Neural progenitor cell (in vitro differentiated cells): Measurements from ENCODE around the gene SOHLH2.

Source experiments
- EZH2 ChIP-seq: fragments of 200-600 bp; sonication (generic); IDR thresholded peaks from 2 replicates; pipeline ENCODE4 v1.6.1; 2017; ENCODE audit warnings: antibody characterized with exemption, mild to moderate bottlenecking, moderate library complexity
- TF ChIP-seq, protein P1 (sequence below): fragments of 200-600 bp; sonication (generic); IDR thresholded peaks from 2 replicates; pipeline ENCODE4 v1.5.1; 2017; ENCODE audit warnings: antibody characterized with exemption, mild to moderate bottlenecking

GRCh38 chr13:36130193-36130551, 84.2 kb downstream of the SOHLH2 start:
- TF ChIP-seq, protein P1, sequence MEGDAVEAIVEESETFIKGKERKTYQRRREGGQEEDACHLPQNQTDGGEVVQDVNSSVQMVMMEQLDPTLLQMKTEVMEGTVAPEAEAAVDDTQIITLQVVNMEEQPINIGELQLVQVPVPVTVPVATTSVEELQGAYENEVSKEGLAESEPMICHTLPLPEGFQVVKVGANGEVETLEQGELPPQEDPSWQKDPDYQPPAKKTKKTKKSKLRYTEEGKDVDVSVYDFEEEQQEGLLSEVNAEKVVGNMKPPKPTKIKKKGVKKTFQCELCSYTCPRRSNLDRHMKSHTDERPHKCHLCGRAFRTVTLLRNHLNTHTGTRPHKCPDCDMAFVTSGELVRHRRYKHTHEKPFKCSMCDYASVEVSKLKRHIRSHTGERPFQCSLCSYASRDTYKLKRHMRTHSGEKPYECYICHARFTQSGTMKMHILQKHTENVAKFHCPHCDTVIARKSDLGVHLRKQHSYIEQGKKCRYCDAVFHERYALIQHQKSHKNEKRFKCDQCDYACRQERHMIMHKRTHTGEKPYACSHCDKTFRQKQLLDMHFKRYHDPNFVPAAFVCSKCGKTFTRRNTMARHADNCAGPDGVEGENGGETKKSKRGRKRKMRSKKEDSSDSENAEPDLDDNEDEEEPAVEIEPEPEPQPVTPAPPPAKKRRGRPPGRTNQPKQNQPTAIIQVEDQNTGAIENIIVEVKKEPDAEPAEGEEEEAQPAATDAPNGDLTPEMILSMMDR, result no peak
- no peak for TF ChIP-seq EZH2
